ENCODE measurements around the gene DYNC2LI1.

GRCh38 chr2:43759195-43759594, 14.6 kb upstream of the DYNC2LI1 start:
- TF ChIP-seq CTCF (conservative IDR thresholded peaks at IDR 0.05; ENCODE audit: low read length) = no peak
- no peak for TF ChIP-seq EZH2phosphoT487 (IDR thresholded peaks at IDR 0.05; ENCODE audit: borderline replicate concordance, low read depth, low read length)

Measured in OCI-LY7 (cell line).